H9 (cell line): Measurements from ENCODE around the gene SGTA. TPM values are rescaled to one million over a fixed set of nuclear protein-coding genes. Genes with fewer than 3 reads are reported as not detected.

Experiments
- DNase-seq: peaks from one replicate; pipeline ENCODE4 v3.0.0-alpha.2; 2017
- H2AFZ ChIP-seq: one replicate; pipeline ENCODE4 v1.6.1; 2013; ENCODE audit warnings: mild to moderate bottlenecking, low read length, control low read depth, moderate library complexity
- H2AK5ac ChIP-seq: 2 replicates; pipeline ENCODE4 v1.6.1; 2013; ENCODE audit warnings: low read length, control low read depth, mixed read lengths; ENCODE audit not compliant: insufficient read length
- H2BK120ac ChIP-seq: one replicate; pipeline ENCODE4 v1.6.1; 2013; ENCODE audit warnings: low read depth, mild to moderate bottlenecking, low read length, control low read depth, inconsistent platforms; ENCODE audit not compliant: poor library complexity, severe bottlenecking
- H2BK12ac ChIP-seq: 2 replicates; pipeline ENCODE4 v1.6.1; 2013; ENCODE audit warnings: low read length, control low read depth, mixed read lengths, low read depth; ENCODE audit not compliant: insufficient read length
- H2BK15ac ChIP-seq: 2 replicates; pipeline ENCODE4 v1.6.1; 2013; ENCODE audit warnings: low read depth, low read length, control low read depth
- H2BK20ac ChIP-seq: one replicate; pipeline ENCODE4 v1.6.1; 2013; ENCODE audit warnings: low read depth, mild to moderate bottlenecking, low read length, control low read depth, inconsistent platforms; ENCODE audit not compliant: poor library complexity, severe bottlenecking
- H2BK5ac ChIP-seq: 2 replicates; pipeline ENCODE4 v1.6.1; 2013; ENCODE audit warnings: low read length, control low read depth, mixed read lengths; ENCODE audit not compliant: insufficient read length
- H3K14ac ChIP-seq: 2 replicates; pipeline ENCODE4 v1.6.1; 2013; ENCODE audit warnings: low read length, control low read depth; ENCODE audit not compliant: insufficient read depth
- H3K18ac ChIP-seq: 2 replicates; pipeline ENCODE4 v1.6.1; 2013; ENCODE audit warnings: low read depth, mild to moderate bottlenecking, mixed read lengths, low read length, control low read depth; ENCODE audit not compliant: insufficient read length
- H3K23ac ChIP-seq: 2 replicates; pipeline ENCODE4 v1.6.1; 2013; ENCODE audit warnings: low read length, control low read depth, mixed read lengths, low read depth; ENCODE audit not compliant: insufficient read length
- H3K23me2 ChIP-seq: 2 replicates; pipeline ENCODE4 v1.6.1; 2013; ENCODE audit warnings: low read depth, mild to moderate bottlenecking, mixed read lengths, low read length, control low read depth; ENCODE audit not compliant: insufficient read length, poor library complexity, severe bottlenecking
- H3K27ac ChIP-seq: 2 replicates; pipeline ENCODE4 v1.5.1; 2013; ENCODE audit warnings: low read length, control low read depth, mixed read lengths, low read depth; ENCODE audit not compliant: insufficient read length
- H3K27me3 ChIP-seq: 2 replicates; pipeline ENCODE4 v1.6.1; 2013; ENCODE audit warnings: low read length, control low read depth, inconsistent platforms; ENCODE audit not compliant: insufficient read depth
- H3K4ac ChIP-seq: 2 replicates; pipeline ENCODE4 v1.6.1; 2013; ENCODE audit warnings: low read depth, mild to moderate bottlenecking, control low read depth, inconsistent platforms, low read length, moderate library complexity
- H3K4me1 ChIP-seq: 2 replicates; pipeline ENCODE4 v1.6.1; 2013; ENCODE audit warnings: low read length, control low read depth, inconsistent platforms; ENCODE audit not compliant: insufficient read depth
- H3K4me2 ChIP-seq: 2 replicates; pipeline ENCODE4 v1.6.1; 2013; ENCODE audit warnings: low read length, control low read depth, mixed read lengths; ENCODE audit not compliant: insufficient read length, insufficient read depth
- H3K56ac ChIP-seq: 2 replicates; pipeline ENCODE4 v1.6.1; 2013; ENCODE audit warnings: low read depth, mild to moderate bottlenecking, mixed read lengths, low read length, control low read depth; ENCODE audit not compliant: insufficient read length
- H3K79me1 ChIP-seq: 2 replicates; pipeline ENCODE4 v1.6.1; 2013; ENCODE audit warnings: low read depth, mild to moderate bottlenecking, moderate library complexity, low read length, control low read depth, inconsistent platforms; ENCODE audit not compliant: insufficient read depth, poor library complexity, severe bottlenecking
- H3K79me2 ChIP-seq: 2 replicates; pipeline ENCODE4 v1.6.1; 2013; ENCODE audit warnings: low read length, control low read depth, inconsistent platforms; ENCODE audit not compliant: insufficient read depth
- H3K9ac ChIP-seq: 2 replicates; pipeline ENCODE4 v1.6.1; 2013; ENCODE audit warnings: low read length, control low read depth, mixed read lengths; ENCODE audit not compliant: insufficient read length; ENCODE audit errors: extremely low read depth
- H3K9me3 ChIP-seq: one replicate; pipeline ENCODE4 v1.6.1; 2013; ENCODE audit warnings: low read depth, low read length, inconsistent platforms; ENCODE audit not compliant: control insufficient read depth
- H3T11ph ChIP-seq: one replicate; pipeline ENCODE4 v1.6.1; 2013; ENCODE audit warnings: mild to moderate bottlenecking, low read length, control low read depth, inconsistent platforms
- H4K20me1 ChIP-seq: one replicate; pipeline ENCODE4 v1.6.1; 2013; ENCODE audit not compliant: control insufficient read depth, insufficient read length, insufficient read depth
- H4K5ac ChIP-seq: 2 replicates; pipeline ENCODE4 v1.6.1; 2013; ENCODE audit warnings: low read depth, mild to moderate bottlenecking, mixed read lengths, low read length, control low read depth; ENCODE audit not compliant: insufficient read length
- H4K8ac ChIP-seq: replicated peaks from 2 replicates; pipeline ENCODE4 v1.6.1; 2013; ENCODE audit warnings: low read length, control low read depth, mixed read lengths, low read depth; ENCODE audit not compliant: insufficient read length
- H4K91ac ChIP-seq: 2 replicates; pipeline ENCODE4 v1.6.1; 2013; ENCODE audit warnings: low read depth, mild to moderate bottlenecking, moderate library complexity, mixed read lengths, low read length, control low read depth; ENCODE audit not compliant: insufficient read length
- H3K27ac Mint-ChIP-seq, 3 experiments: 2 replicates in 2 of 3; 3 replicates in 1 of 3; pipeline ENCODE4 v1.8.0; 2020 to 2021; ENCODE audit warnings: mixed read lengths in 3 of 3, mild to moderate bottlenecking in 1 of 3, moderate library complexity in 1 of 3
- H3K27me3 Mint-ChIP-seq: 2 replicates; pipeline ENCODE4 v1.8.0; 2021; ENCODE audit warnings: low read depth, mild to moderate bottlenecking, moderate library complexity, mixed read lengths
- H3K36me3 Mint-ChIP-seq, 3 experiments: 2 replicates in 2 of 3; 3 replicates in 1 of 3; pipeline ENCODE4 v1.8.0; 2020 to 2021; ENCODE audit warnings: low read depth in 3 of 3, mixed read lengths in 3 of 3; ENCODE audit not compliant: insufficient read depth in 1 of 3
- H3K4me1 Mint-ChIP-seq, 2 experiments: 2 replicates each; pipeline ENCODE4 v1.8.0; 2020; ENCODE audit warnings: mixed read lengths in 2 of 2
- H3K4me3 Mint-ChIP-seq, 2 experiments: 2 replicates in 1 of 2; 3 replicates in 1 of 2; pipeline ENCODE4 v1.8.0; 2020 to 2021; ENCODE audit warnings: mild to moderate bottlenecking in 2 of 2, mixed read lengths in 2 of 2, moderate library complexity in 1 of 2
- H3K9me3 Mint-ChIP-seq, 2 experiments: 2 replicates in 1 of 2; 3 replicates in 1 of 2; pipeline ENCODE4 v1.8.0; 2020; ENCODE audit warnings: mild to moderate bottlenecking in 2 of 2, mixed read lengths in 2 of 2, moderate library complexity in 1 of 2
- CTCF ChIP-seq: fragments of 200-600 bp; sonication (generic); conservative IDR thresholded peaks from 3 replicates; pipeline ENCODE4 v1.8.0; 2021; ENCODE audit warnings: antibody characterized with exemption, mild to moderate bottlenecking
- WGBS: extraction: QIAGEN DNeasy Blood & Tissue Kit; methylation state at CpG from one replicate; pipeline ENCODE4 v1.1.7; 2013; ENCODE audit warnings: missing lambda C conversion rate, low lambda C conversion rate, mixed read lengths; ENCODE audit not compliant: insufficient read length; ENCODE audit errors: extremely low coverage; 5-methylcytosine and 5-hydroxymethylcytosine counted together
- total RNA-seq: library from RNA; stranded (reverse); gene quantifications from 2 replicates; pipeline ENCODE4 v1.2.1, GENCODE V29; 2021

SGTA gene
- total RNA-seq, 1 experiment from 2014 or later = 102 TPM

GRCh38 chr19:2732157-2732725, 50.8 kb downstream of the SGTA start:
- Histone ChIP-seq H2BK20ac (no peak overlapping the region), H3K4me1 (no peaks in the 10 kb centered on the region), H3K9me3 (no peaks in the 10 kb centered on the region), H2AFZ (no peak overlapping the region), H3K23me2 (no peaks in the 10 kb centered on the region), H4K8ac (no peak overlapping the region), H3K56ac (no peak overlapping the region), H3K79me1 (no peaks in the 10 kb centered on the region), H4K20me1 (peaks cover 2% of the 10 kb centered on the region), H2BK120ac (no peak overlapping the region), H2BK5ac (no peak overlapping the region), H3K4me2 (no peak overlapping the region), H3K18ac (no peak overlapping the region), H3K4ac (no peak overlapping the region), H4K5ac (no peak overlapping the region), H3K27me3 (no peaks in the 10 kb centered on the region), H2BK15ac (no peak overlapping the region), H4K91ac (no peak overlapping the region), H2BK12ac (no peak overlapping the region), H2AK5ac (no peak overlapping the region), H3K79me2 (no peaks in the 10 kb centered on the region), H3K23ac (no peak overlapping the region), H3K27ac (no peak overlapping the region), H3K9ac (no peak overlapping the region), H3K14ac (no peak overlapping the region), H3T11ph (no peak overlapping the region)
- TF ChIP-seq CTCF = no peak
- no CpG with 5 or more reads among the region's 33 CpGs for WGBS
- Mint-ChIP-seq H3K4me1 (peaks cover 0 to 6% of the 10 kb centered on the region in 2 experiments; a peak in 1 of 4 replicates), H3K27ac (no peak overlapping the region), H3K27me3 (peaks cover 11% of the 10 kb centered on the region), H3K4me3 (no peak overlapping the region), H3K36me3 (peaks cover 26 to 41% (median 37%) of the 10 kb centered on the region in 3 experiments), H3K9me3 (no peaks in the 10 kb centered on the region; a peak in 1 of 5 replicates)
- no peak for DNase-seq
